Activated naive CD8-positive, alpha-beta T cell treated with anti-CD3 and anti-CD28 coated beads, Interleukin-2, amount 50 U/mL, for 16 hours (primary cell): ENCODE data around the gene IDS.

Experiments used
- DNase-seq: peaks from one replicate; pipeline ENCODE4 v3.0.0-alpha.2; 2020; ENCODE audit warnings: low read depth, low spot score

Gene IDS

DNA sequence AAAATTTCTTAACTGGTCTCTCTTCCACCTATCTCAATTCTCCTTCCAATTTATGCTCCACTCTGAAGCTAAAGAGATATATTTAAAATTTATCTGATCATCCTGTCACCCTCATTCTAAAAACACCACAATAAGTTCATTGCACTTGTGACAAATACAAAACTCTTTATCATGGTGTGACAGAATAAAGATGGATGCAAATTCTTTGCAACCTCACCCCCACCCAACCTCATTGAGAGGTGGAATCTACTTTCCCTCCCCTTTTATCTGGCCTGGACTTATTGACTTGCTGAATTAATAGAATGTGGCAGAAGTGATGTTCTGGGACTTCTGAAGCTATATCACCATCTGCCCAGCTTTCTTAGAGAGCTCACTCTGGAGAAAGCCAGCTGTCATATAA is 46.5 kb downstream of the IDS start:
- no peak for DNase-seq

DNA sequence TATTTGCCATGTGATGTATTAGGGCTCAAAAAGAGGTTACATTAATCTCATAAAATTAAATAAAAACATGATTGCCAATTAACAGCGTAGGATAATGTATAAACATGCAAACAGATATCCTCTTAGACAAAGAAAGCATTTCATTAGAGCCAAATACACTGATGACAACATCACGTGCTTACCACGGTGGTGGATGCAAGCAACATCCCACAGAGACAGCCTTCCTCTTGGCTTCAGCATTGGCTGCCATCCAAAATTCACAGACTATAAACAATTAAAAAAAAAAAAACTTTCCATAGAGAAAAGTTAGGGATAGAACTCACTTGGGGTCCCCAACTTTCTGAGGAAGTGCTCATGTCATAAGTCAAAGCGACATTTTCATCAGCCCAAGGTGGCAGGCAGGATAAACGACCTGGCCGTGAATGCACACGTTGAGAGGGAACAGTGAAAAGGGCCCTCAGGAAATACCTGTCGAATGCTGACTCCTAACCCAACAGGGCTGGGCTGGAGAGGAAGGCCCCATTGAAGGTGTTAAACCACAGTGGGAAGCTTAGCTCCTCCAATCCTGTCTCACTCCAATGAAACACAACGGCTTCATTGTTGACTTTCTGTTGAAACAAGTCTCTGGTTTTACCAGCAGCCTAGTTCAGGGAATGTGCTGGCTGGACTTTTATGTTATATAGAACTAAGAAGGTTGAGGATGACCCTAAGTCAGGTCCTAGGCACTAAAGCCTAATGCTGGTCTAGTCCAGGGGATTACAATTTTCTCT is 48.4 kb downstream of the IDS start:
- no peak for DNase-seq

GRCh38 chrX:149455934-149456333 is 49.2 kb downstream of the IDS start:
- no peak for DNase-seq

DNA sequence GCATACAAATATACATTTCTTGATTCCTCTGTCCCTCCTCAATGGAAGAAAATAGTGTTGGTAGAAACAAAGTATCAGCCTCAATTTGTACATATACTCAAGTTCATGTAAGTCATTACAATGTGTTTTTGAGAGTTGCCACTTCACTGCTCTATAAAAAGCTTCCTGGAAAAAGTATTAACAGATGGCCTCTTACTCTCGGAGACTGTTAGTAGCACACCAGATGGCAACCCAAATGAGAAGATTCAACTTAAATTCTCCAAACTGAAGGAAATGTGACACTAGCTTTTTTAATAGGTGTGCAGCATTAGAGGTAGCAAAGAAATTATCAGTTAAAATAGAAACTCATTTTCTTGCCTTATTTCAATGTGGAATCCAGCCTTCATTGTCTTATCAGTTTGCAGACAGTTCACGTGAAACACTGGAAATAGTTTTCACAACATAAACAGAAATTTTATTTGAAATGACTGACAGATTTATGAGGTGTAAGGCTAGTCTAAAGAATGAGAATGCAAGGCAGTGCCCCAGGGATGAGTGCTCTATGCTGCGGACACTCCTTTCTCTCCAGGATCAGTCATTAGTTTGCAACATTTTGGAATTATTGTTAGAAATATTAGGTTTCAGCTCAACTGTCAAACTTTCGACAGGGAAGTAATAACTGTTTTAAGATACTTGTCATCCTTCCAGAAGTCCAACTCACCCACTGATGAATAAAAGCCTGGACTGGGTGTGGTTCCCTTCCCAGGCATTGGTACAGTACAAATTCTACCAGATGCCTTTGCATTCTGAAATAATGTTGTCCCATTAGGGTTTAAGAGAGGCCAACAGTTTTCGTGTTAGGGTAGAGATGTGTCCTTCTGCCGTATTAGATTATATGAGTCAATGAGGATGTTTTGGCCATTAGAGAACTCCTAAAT is 50.9 kb downstream of the IDS start:
- no peak for DNase-seq

- no peak for DNase-seq
These were observed 52.1 kb downstream of the IDS start for GRCh38 chrX:149453030-149453429.

- no peak for DNase-seq
These were observed 71.7 kb downstream of the IDS start for GRCh38 chrX:149433451-149433850.

- DNase-seq = no peak
These were observed 72.1 kb downstream of the IDS start for GRCh38 chrX:149433051-149433450.
